Measurements from ENCODE around the gene RNGTT.
"Not testable (repeated sequence)": the region's sequence is repeated elsewhere in the genome, so short reads cannot be mapped to it uniquely, and the experiment has no call there.

The RNGTT gene

GRCh38 chr6:88992741-88993552, 29.5 kb upstream of the RNGTT start:
- Histone ChIP-seq H3K27ac (ENCODE audit: low read depth, low read length) (no peak overlapping the region), H3K9me3 (ENCODE audit: control insufficient read depth in 5 of 5, low read length in 5 of 5) (no peaks in the 10 kb centered on the region), H3K27me3 (ENCODE audit: control insufficient read depth in 5 of 5, insufficient read depth in 4 of 5, low read length in 5 of 5) (no peaks in the 10 kb centered on the region)

GRCh38 chr6:88989215-88989614, 25.8 kb upstream of the RNGTT start:
- H3K36me3 ChIP-seq (ENCODE audit: control insufficient read depth in 5 of 5, insufficient read depth in 5 of 5, low read length in 5 of 5): no peaks in the 10 kb centered on the region
- no peak overlapping the region for H3K9ac ChIP-seq (ENCODE audit: low read length in 5 of 5)
- no peak overlapping the region for H3K4me3 ChIP-seq (ENCODE audit: low read depth in 1 of 5, low read length in 5 of 5)
- no peak overlapping the region for H3K27ac ChIP-seq (ENCODE audit: low read depth, low read length)
- H3K27me3 ChIP-seq (ENCODE audit: control insufficient read depth in 5 of 5, insufficient read depth in 4 of 5, low read length in 5 of 5): no peaks in the 10 kb centered on the region
- no peaks in the 10 kb centered on the region for H3K4me1 ChIP-seq (ENCODE audit: control insufficient read depth in 5 of 5, insufficient read depth in 5 of 5, low read length in 5 of 5)
- H3K9me3 ChIP-seq (ENCODE audit: control insufficient read depth in 5 of 5, low read length in 5 of 5): no peaks in the 10 kb centered on the region

More at GRCh38 chr6:88992741-88993552, 29.5 kb upstream of the RNGTT start:
- H3K4me1 ChIP-seq (ENCODE audit: control insufficient read depth in 5 of 5, insufficient read depth in 5 of 5, low read length in 5 of 5): no peaks in the 10 kb centered on the region
- no peaks in the 10 kb centered on the region for H3K36me3 ChIP-seq (ENCODE audit: control insufficient read depth in 5 of 5, insufficient read depth in 5 of 5, low read length in 5 of 5)
- no peak overlapping the region for H3K9ac ChIP-seq (ENCODE audit: low read length in 5 of 5)
- no peak overlapping the region for H3K4me3 ChIP-seq (ENCODE audit: low read depth in 1 of 5, low read length in 5 of 5)

- Histone ChIP-seq H3K27ac (ENCODE audit: low read depth, low read length) (no peak overlapping the region), H3K36me3 (ENCODE audit: control insufficient read depth in 5 of 5, insufficient read depth in 5 of 5, low read length in 5 of 5) (no peaks in the 10 kb centered on the region), H3K27me3 (ENCODE audit: control insufficient read depth in 5 of 5, insufficient read depth in 4 of 5, low read length in 5 of 5) (no peaks in the 10 kb centered on the region), H3K4me3 (ENCODE audit: low read depth in 1 of 5, low read length in 5 of 5) (no peak overlapping the region), H3K9me3 (ENCODE audit: control insufficient read depth in 5 of 5, low read length in 5 of 5) (no peaks in the 10 kb centered on the region), H3K4me1 (ENCODE audit: control insufficient read depth in 5 of 5, insufficient read depth in 5 of 5, low read length in 5 of 5) (peaks cover 0 to 2% (median under 1%) of the 10 kb centered on the region in 5 donors), H3K9ac (ENCODE audit: low read length in 5 of 5) (no peak overlapping the region)
These were observed 24.5 kb upstream of the RNGTT start for GRCh38 chr6:88987922-88988321.

- Histone ChIP-seq H3K27me3 (ENCODE audit: control insufficient read depth in 5 of 5, insufficient read depth in 4 of 5, low read length in 5 of 5) (no peaks in the 10 kb centered on the region), H3K27ac (ENCODE audit: low read depth, low read length) (no peak overlapping the region), H3K4me3 (ENCODE audit: low read depth in 1 of 5, low read length in 5 of 5) (no peak overlapping the region), H3K9me3 (ENCODE audit: control insufficient read depth in 5 of 5, low read length in 5 of 5) (no peaks in the 10 kb centered on the region), H3K36me3 (ENCODE audit: control insufficient read depth in 5 of 5, insufficient read depth in 5 of 5, low read length in 5 of 5) (no peaks in the 10 kb centered on the region), H3K4me1 (ENCODE audit: control insufficient read depth in 5 of 5, insufficient read depth in 5 of 5, low read length in 5 of 5) (peaks cover 0 to 4% (median 2%) of the 10 kb centered on the region in 5 donors), H3K9ac (ENCODE audit: low read length in 5 of 5) (no peak overlapping the region)
These were observed 22.5 kb upstream of the RNGTT start for GRCh38 chr6:88985901-88986300.

GRCh38 chr6:88984606-88985005, 21.2 kb upstream of the RNGTT start:
- H3K9ac ChIP-seq (ENCODE audit: low read length in 5 of 5): no peak overlapping the region
- H3K27ac ChIP-seq (ENCODE audit: low read depth, low read length): no peak overlapping the region
- H3K36me3 ChIP-seq (ENCODE audit: control insufficient read depth in 5 of 5, insufficient read depth in 5 of 5, low read length in 5 of 5): no peaks in the 10 kb centered on the region
- no peak overlapping the region for H3K4me3 ChIP-seq (ENCODE audit: low read depth in 1 of 5, low read length in 5 of 5)
- H3K4me1 ChIP-seq (ENCODE audit: control insufficient read depth in 5 of 5, insufficient read depth in 5 of 5, low read length in 5 of 5): peaks cover 0 to 4% (median 2%) of the 10 kb centered on the region in 5 donors
- no peaks in the 10 kb centered on the region for H3K27me3 ChIP-seq (ENCODE audit: control insufficient read depth in 5 of 5, insufficient read depth in 4 of 5, low read length in 5 of 5)
- H3K9me3 ChIP-seq (ENCODE audit: control insufficient read depth in 5 of 5, low read length in 5 of 5): no peaks in the 10 kb centered on the region

GRCh38 chr6:88984152-88984551, 20.7 kb upstream of the RNGTT start:
- peaks cover 0 to 4% (median 2%) of the 10 kb centered on the region in 5 donors for H3K4me1 ChIP-seq (ENCODE audit: control insufficient read depth in 5 of 5, insufficient read depth in 5 of 5, low read length in 5 of 5)
- no peak overlapping the region for H3K4me3 ChIP-seq (ENCODE audit: low read depth in 1 of 5, low read length in 5 of 5)
- H3K27me3 ChIP-seq (ENCODE audit: control insufficient read depth in 5 of 5, insufficient read depth in 4 of 5, low read length in 5 of 5): no peaks in the 10 kb centered on the region
- no peaks in the 10 kb centered on the region for H3K36me3 ChIP-seq (ENCODE audit: control insufficient read depth in 5 of 5, insufficient read depth in 5 of 5, low read length in 5 of 5)
- H3K9me3 ChIP-seq (ENCODE audit: control insufficient read depth in 5 of 5, low read length in 5 of 5): no peaks in the 10 kb centered on the region
- H3K27ac ChIP-seq (ENCODE audit: low read depth, low read length): no peak overlapping the region
- no peak overlapping the region for H3K9ac ChIP-seq (ENCODE audit: low read length in 5 of 5)

GRCh38 chr6:88983532-88983931, 20.1 kb upstream of the RNGTT start:
- Histone ChIP-seq H3K27ac (ENCODE audit: low read depth, low read length) (no peak overlapping the region), H3K9ac (ENCODE audit: low read length in 5 of 5) (no peak overlapping the region), H3K36me3 (ENCODE audit: control insufficient read depth in 5 of 5, insufficient read depth in 5 of 5, low read length in 5 of 5) (no peaks in the 10 kb centered on the region), H3K4me1 (ENCODE audit: control insufficient read depth in 5 of 5, insufficient read depth in 5 of 5, low read length in 5 of 5) (peaks cover 0 to 4% (median 2%) of the 10 kb centered on the region in 5 donors), H3K4me3 (ENCODE audit: low read depth in 1 of 5, low read length in 5 of 5) (no peak overlapping the region), H3K27me3 (ENCODE audit: control insufficient read depth in 5 of 5, insufficient read depth in 4 of 5, low read length in 5 of 5) (no peaks in the 10 kb centered on the region), H3K9me3 (ENCODE audit: control insufficient read depth in 5 of 5, low read length in 5 of 5) (no peaks in the 10 kb centered on the region)

GRCh38 chr6:88983129-88983528, 19.7 kb upstream of the RNGTT start:
- not testable (repeated sequence) for H3K9ac ChIP-seq (ENCODE audit: low read length in 5 of 5); H3K4me3 ChIP-seq (ENCODE audit: low read depth in 1 of 5, low read length in 5 of 5)

GRCh38 chr6:88982720-88983119, 19.3 kb upstream of the RNGTT start:
- Histone ChIP-seq H3K36me3 (ENCODE audit: control insufficient read depth in 5 of 5, insufficient read depth in 5 of 5, low read length in 5 of 5) (no peaks in the 10 kb centered on the region), H3K4me3 (ENCODE audit: low read depth in 1 of 5, low read length in 5 of 5) (no peak overlapping the region), H3K27me3 (ENCODE audit: control insufficient read depth in 5 of 5, insufficient read depth in 4 of 5, low read length in 5 of 5) (no peaks in the 10 kb centered on the region), H3K4me1 (ENCODE audit: control insufficient read depth in 5 of 5, insufficient read depth in 5 of 5, low read length in 5 of 5) (peaks cover 0 to 4% (median 2%) of the 10 kb centered on the region in 5 donors), H3K9ac (ENCODE audit: low read length in 5 of 5) (no peak overlapping the region), H3K9me3 (ENCODE audit: control insufficient read depth in 5 of 5, low read length in 5 of 5) (no peaks in the 10 kb centered on the region), H3K27ac (ENCODE audit: low read depth, low read length) (no peak overlapping the region)

More at GRCh38 chr6:88983129-88983528, 19.7 kb upstream of the RNGTT start:
- H3K27ac ChIP-seq (ENCODE audit: low read depth, low read length); H3K36me3 ChIP-seq (ENCODE audit: control insufficient read depth in 5 of 5, insufficient read depth in 5 of 5, low read length in 5 of 5); H3K27me3 ChIP-seq (ENCODE audit: control insufficient read depth in 5 of 5, insufficient read depth in 4 of 5, low read length in 5 of 5); H3K4me1 ChIP-seq (ENCODE audit: control insufficient read depth in 5 of 5, insufficient read depth in 5 of 5, low read length in 5 of 5); H3K9me3 ChIP-seq (ENCODE audit: control insufficient read depth in 5 of 5, low read length in 5 of 5): not testable (repeated sequence)

GRCh38 chr6:88975369-88975768, 12.0 kb upstream of the RNGTT start:
- H3K4me3 ChIP-seq (ENCODE audit: low read depth in 1 of 5, low read length in 5 of 5): no peak overlapping the region
- no peaks in the 10 kb centered on the region for H3K36me3 ChIP-seq (ENCODE audit: control insufficient read depth in 5 of 5, insufficient read depth in 5 of 5, low read length in 5 of 5)
- H3K27ac ChIP-seq (ENCODE audit: low read depth, low read length): no peak overlapping the region
- no peaks in the 10 kb centered on the region for H3K4me1 ChIP-seq (ENCODE audit: control insufficient read depth in 5 of 5, insufficient read depth in 5 of 5, low read length in 5 of 5)
- H3K27me3 ChIP-seq (ENCODE audit: control insufficient read depth in 5 of 5, insufficient read depth in 4 of 5, low read length in 5 of 5): no peaks in the 10 kb centered on the region
- H3K9me3 ChIP-seq (ENCODE audit: control insufficient read depth in 5 of 5, low read length in 5 of 5): no peaks in the 10 kb centered on the region
- no peak overlapping the region for H3K9ac ChIP-seq (ENCODE audit: low read length in 5 of 5)
